Measurements from ENCODE around the gene SMAD2.
"Not testable (repeated sequence)": the region's sequence is repeated elsewhere in the genome, so short reads cannot be mapped to it uniquely, and the experiment has no call there.

The SMAD2 gene

GRCh38 chr18:47842836-47843235 lies 87.6 kb downstream of the SMAD2 start:
- no peak for DNase-seq (ENCODE audit: low read depth)

- no peak for DNase-seq (ENCODE audit: low read depth)
Observed at GRCh38 chr18:47838396-47838795, 92.1 kb downstream of the SMAD2 start.

GRCh38 chr18:47832348-47832747 lies 98.1 kb downstream of the SMAD2 start:
- peak; percentile 32 for DNase-seq (ENCODE audit: low read depth)

GRCh38 chr18:47831351-47831750 lies 99.1 kb downstream of the SMAD2 start:
- no peak for DNase-seq (ENCODE audit: low read depth)

GRCh38 chr18:47830772-47831171 lies 99.7 kb downstream of the SMAD2 start:
- no peak for DNase-seq (ENCODE audit: low read depth)

- no peak for DNase-seq (ENCODE audit: low read depth)
Observed at GRCh38 chr18:47829831-47830230, 100.6 kb downstream of the SMAD2 start.

GRCh38 chr18:47828031-47828430 lies 102.4 kb downstream of the SMAD2 start:
- DNase-seq (ENCODE audit: low read depth), result not testable (repeated sequence)

GRCh38 chr18:47826157-47827074 lies 104.0 kb downstream of the SMAD2 start:
- DNase-seq (ENCODE audit: low read depth), result no peak

- no peak for DNase-seq (ENCODE audit: low read depth)
Observed at GRCh38 chr18:47821314-47821713, 109.1 kb downstream of the SMAD2 start.

- DNase-seq (ENCODE audit: low read depth), result no peak
Observed at GRCh38 chr18:47817795-47818077, 112.7 kb downstream of the SMAD2 start.

GRCh38 chr18:47817017-47817794 lies 113.3 kb downstream of the SMAD2 start:
- peak; percentile 34 for DNase-seq (ENCODE audit: low read depth)

GRCh38 chr18:47815486-47816270 lies 114.8 kb downstream of the SMAD2 start:
- DNase-seq (ENCODE audit: low read depth), result peak; percentile 12

- DNase-seq (ENCODE audit: low read depth), result no peak
Observed at GRCh38 chr18:47809420-47809819, 121.0 kb downstream of the SMAD2 start.

- no peak for DNase-seq (ENCODE audit: low read depth)
Observed at GRCh38 chr18:47802802-47803201, 127.7 kb downstream of the SMAD2 start.

- no peak for DNase-seq (ENCODE audit: low read depth)
Observed at GRCh38 chr18:47801817-47802216, 128.6 kb downstream of the SMAD2 start.

- no peak for DNase-seq (ENCODE audit: low read depth)
Observed at GRCh38 chr18:47800756-47801155, 129.7 kb downstream of the SMAD2 start.

GRCh38 chr18:47800248-47800647 lies 130.2 kb downstream of the SMAD2 start:
- DNase-seq (ENCODE audit: low read depth), result no peak

GRCh38 chr18:47799376-47799775 lies 131.1 kb downstream of the SMAD2 start:
- DNase-seq (ENCODE audit: low read depth), result no peak

- no peak for DNase-seq (ENCODE audit: low read depth)
Observed at GRCh38 chr18:47798366-47798765, 132.1 kb downstream of the SMAD2 start.

GRCh38 chr18:47797126-47797525 lies 133.3 kb downstream of the SMAD2 start:
- no peak for DNase-seq (ENCODE audit: low read depth)

- no peak for DNase-seq (ENCODE audit: low read depth)
Observed at GRCh38 chr18:47795434-47795814, 135.0 kb downstream of the SMAD2 start.

- no peak for DNase-seq (ENCODE audit: low read depth)
Observed at GRCh38 chr18:47794725-47795433, 135.6 kb downstream of the SMAD2 start.

Data from EH (cell line).